WTC11 (cell line): ENCODE measurements around the gene KDF1.

Experiments used
- ATF3 ChIP-seq: sonication (generic); formaldehyde crosslinking; conservative IDR thresholded peaks from 2 replicates; pipeline ENCODE4 v1.8.1; 2022; ENCODE audit warnings: mild to moderate bottlenecking, missing genetic modification reagents
- CREB1 ChIP-seq: sonication (generic); formaldehyde crosslinking; IDR thresholded peaks from 2 replicates; pipeline ENCODE4 v1.8.0; 2023; ENCODE audit warnings: mild to moderate bottlenecking, missing genetic modification reagents
- CTCF ChIP-seq: fragments of 200-600 bp; IDR thresholded peaks from 2 replicates; pipeline ENCODE4 v1.8.0; 2022; ENCODE audit warnings: antibody characterized with exemption
- E2F4 ChIP-seq: sonication (generic); formaldehyde crosslinking; IDR thresholded peaks from 2 replicates; pipeline ENCODE4 v1.8.1; 2022; ENCODE audit warnings: low read depth, mild to moderate bottlenecking, moderate library complexity, missing genetic modification reagents, borderline replicate concordance
- FOXP1 ChIP-seq: sonication (generic); formaldehyde crosslinking; IDR thresholded peaks from 2 replicates; pipeline ENCODE4 v1.8.0; 2022; ENCODE audit warnings: missing genetic modification reagents, mild to moderate bottlenecking, moderate library complexity, borderline replicate concordance
- HMGA2 ChIP-seq: fragments of 250-450 bp; sonication (Bioruptor Pico); IDR thresholded peaks from 2 replicates; pipeline ENCODE4 v1.4.0; 2021; ENCODE audit warnings: mild to moderate bottlenecking, moderate library complexity
- JUN ChIP-seq: sonication (generic); formaldehyde crosslinking; IDR thresholded peaks from 2 replicates; pipeline ENCODE4 v1.8.0; 2023; ENCODE audit warnings: mild to moderate bottlenecking, missing genetic modification reagents
- PRDM15 ChIP-seq: sonication (generic); formaldehyde crosslinking; IDR thresholded peaks from 2 replicates; pipeline ENCODE4 v1.8.0; 2022; ENCODE audit warnings: missing genetic modification reagents
- TCF7 ChIP-seq: sonication (generic); formaldehyde crosslinking; IDR thresholded peaks from 2 replicates; pipeline ENCODE4 v1.8.0; 2022; ENCODE audit warnings: mild to moderate bottlenecking, low read depth, missing genetic modification reagents, moderate library complexity
- ZNF121 ChIP-seq: sonication (generic); formaldehyde crosslinking; IDR thresholded peaks from 2 replicates; pipeline ENCODE4 v1.8.0; 2023; ENCODE audit warnings: missing genetic modification reagents
- TF ChIP-seq, protein P1 (sequence below): fragments of 250-450 bp; sonication (Bioruptor Pico); IDR thresholded peaks from 2 replicates; pipeline ENCODE4 v1.9.0; 2021; ENCODE audit warnings: mild to moderate bottlenecking
- TF ChIP-seq, protein P2 (sequence below): sonication (generic); formaldehyde crosslinking; IDR thresholded peaks from 2 replicates; pipeline ENCODE4 v1.8.1; 2023; ENCODE audit warnings: mild to moderate bottlenecking, missing genetic modification reagents
- TF ChIP-seq, protein P3 (sequence below): sonication (generic); formaldehyde crosslinking; IDR thresholded peaks from 2 replicates; pipeline ENCODE4 v1.8.0; 2022; ENCODE audit warnings: mild to moderate bottlenecking, missing genetic modification reagents
- TF ChIP-seq, protein P4 (sequence below): sonication (generic); formaldehyde crosslinking; IDR thresholded peaks from 2 replicates; pipeline ENCODE4 v1.8.1; 2023; ENCODE audit warnings: mild to moderate bottlenecking, moderate library complexity, missing genetic modification reagents

- TF ChIP-seq CTCF (no peak), TCF7 (CRISPR knock-in tag) (no peak), ZNF121 (CRISPR knock-in tag) (no peak), HMGA2 (CRISPR knock-in tag) (no peak), ATF3 (no peak), CREB1 (CRISPR knock-in tag) (no peak), FOXP1 (CRISPR knock-in tag) (no peak), PRDM15 (no peak), JUN (no peak), E2F4 (CRISPR knock-in tag) (no peak)
- TF ChIP-seq, protein P1, sequence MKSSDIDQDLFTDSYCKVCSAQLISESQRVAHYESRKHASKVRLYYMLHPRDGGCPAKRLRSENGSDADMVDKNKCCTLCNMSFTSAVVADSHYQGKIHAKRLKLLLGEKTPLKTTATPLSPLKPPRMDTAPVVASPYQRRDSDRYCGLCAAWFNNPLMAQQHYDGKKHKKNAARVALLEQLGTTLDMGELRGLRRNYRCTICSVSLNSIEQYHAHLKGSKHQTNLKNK (CRISPR knock-in tag), result no peak
- TF ChIP-seq, protein P2, sequence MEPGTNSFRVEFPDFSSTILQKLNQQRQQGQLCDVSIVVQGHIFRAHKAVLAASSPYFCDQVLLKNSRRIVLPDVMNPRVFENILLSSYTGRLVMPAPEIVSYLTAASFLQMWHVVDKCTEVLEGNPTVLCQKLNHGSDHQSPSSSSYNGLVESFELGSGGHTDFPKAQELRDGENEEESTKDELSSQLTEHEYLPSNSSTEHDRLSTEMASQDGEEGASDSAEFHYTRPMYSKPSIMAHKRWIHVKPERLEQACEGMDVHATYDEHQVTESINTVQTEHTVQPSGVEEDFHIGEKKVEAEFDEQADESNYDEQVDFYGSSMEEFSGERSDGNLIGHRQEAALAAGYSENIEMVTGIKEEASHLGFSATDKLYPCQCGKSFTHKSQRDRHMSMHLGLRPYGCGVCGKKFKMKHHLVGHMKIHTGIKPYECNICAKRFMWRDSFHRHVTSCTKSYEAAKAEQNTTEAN, result no peak
- TF ChIP-seq, protein P3, sequence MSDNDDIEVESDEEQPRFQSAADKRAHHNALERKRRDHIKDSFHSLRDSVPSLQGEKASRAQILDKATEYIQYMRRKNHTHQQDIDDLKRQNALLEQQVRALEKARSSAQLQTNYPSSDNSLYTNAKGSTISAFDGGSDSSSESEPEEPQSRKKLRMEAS, result no peak
- TF ChIP-seq, protein P4, sequence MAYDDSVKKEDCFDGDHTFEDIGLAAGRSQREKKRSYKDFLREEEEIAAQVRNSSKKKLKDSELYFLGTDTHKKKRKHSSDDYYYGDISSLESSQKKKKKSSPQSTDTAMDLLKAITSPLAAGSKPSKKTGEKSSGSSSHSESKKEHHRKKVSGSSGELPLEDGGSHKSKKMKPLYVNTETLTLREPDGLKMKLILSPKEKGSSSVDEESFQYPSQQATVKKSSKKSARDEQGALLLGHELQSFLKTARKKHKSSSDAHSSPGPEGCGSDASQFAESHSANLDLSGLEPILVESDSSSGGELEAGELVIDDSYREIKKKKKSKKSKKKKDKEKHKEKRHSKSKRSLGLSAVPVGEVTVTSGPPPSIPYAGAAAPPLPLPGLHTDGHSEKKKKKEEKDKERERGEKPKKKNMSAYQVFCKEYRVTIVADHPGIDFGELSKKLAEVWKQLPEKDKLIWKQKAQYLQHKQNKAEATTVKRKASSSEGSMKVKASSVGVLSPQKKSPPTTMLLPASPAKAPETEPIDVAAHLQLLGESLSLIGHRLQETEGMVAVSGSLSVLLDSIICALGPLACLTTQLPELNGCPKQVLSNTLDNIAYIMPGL (CRISPR knock-in tag), result no peak
Measured at GRCh38 chr1:26936823-26937222, 23.4 kb downstream of the KDF1 start.
